Keratinocyte (primary cell): Measurements from ENCODE around the gene TXNDC5. TPM values are rescaled to one million over a fixed set of nuclear protein-coding genes. Genes with fewer than 3 reads are reported as not detected.
"Not testable (repeated sequence)": the region's sequence is repeated elsewhere in the genome, so short reads cannot be mapped to it uniquely, and the experiment has no call there.

Experiments
- DNase-seq: peaks from one replicate; pipeline ENCODE4 v3.0.0-alpha.2; 2011; ENCODE audit warnings: low read depth, missing footprints, low spot score
- FAIRE-seq: peaks from 2 replicates; lab custom pipeline; 2011; peaks lifted over from hg19 to GRCh38; lab: Jason Lieb, UNC
- H2AFZ ChIP-seq: 2 replicates; pipeline ENCODE4 v1.6.0; 2012; ENCODE audit warnings: low read length, control low read depth, inconsistent platforms; ENCODE audit not compliant: control insufficient read depth
- H3K27ac ChIP-seq: 2 replicates; pipeline ENCODE4 v1.5.1; 2011; ENCODE audit warnings: low read length; ENCODE audit not compliant: control insufficient read depth, insufficient read depth
- H3K27me3 ChIP-seq: 3 replicates; pipeline ENCODE4 v1.6.0; 2011; ENCODE audit warnings: low read length; ENCODE audit not compliant: control insufficient read depth, insufficient read depth; ENCODE audit errors: extremely low read depth
- H3K36me3 ChIP-seq, 2 experiments: 2 replicates in 1 of 2; 3 replicates in 1 of 2; pipeline ENCODE4 v1.5.1; 2011; ENCODE audit warnings: low read length in 2 of 2, mild to moderate bottlenecking in 1 of 2; ENCODE audit not compliant: control insufficient read depth in 2 of 2, insufficient read depth in 2 of 2; ENCODE audit errors: extremely low read depth in 1 of 2
- H3K4me1 ChIP-seq: 3 replicates; pipeline ENCODE4 v1.5.1; 2011; ENCODE audit warnings: low read length; ENCODE audit not compliant: control insufficient read depth, insufficient read depth; ENCODE audit errors: extremely low read depth
- H3K4me2 ChIP-seq: 3 replicates; pipeline ENCODE4 v1.6.0; 2011; ENCODE audit warnings: low read depth, low read length; ENCODE audit not compliant: control insufficient read depth, insufficient read depth; ENCODE audit errors: extremely low read depth
- H3K4me3 ChIP-seq, 3 experiments: fragments of 200-600 bp in 1 of 3; sonication (generic) in 1 of 3; 2 replicates in 2 of 3; 3 replicates in 1 of 3; pipeline ENCODE4 v1.5.1; 2011 to 2016; ENCODE audit warnings: low read length in 3 of 3, mild to moderate bottlenecking in 3 of 3, control low read depth in 2 of 3, inconsistent platforms in 1 of 3, low read depth in 1 of 3, mixed read lengths in 1 of 3, mixed run types in 1 of 3, moderate library complexity in 1 of 3; ENCODE audit not compliant: control insufficient read depth in 2 of 3, insufficient read depth in 2 of 3; ENCODE audit errors: extremely low read depth in 1 of 3
- H3K79me2 ChIP-seq: 2 replicates; pipeline ENCODE4 v1.6.0; 2012; ENCODE audit warnings: low read length; ENCODE audit not compliant: control insufficient read depth, insufficient read depth
- H3K9ac ChIP-seq: 3 replicates; pipeline ENCODE4 v1.6.0; 2011; ENCODE audit warnings: low read length; ENCODE audit not compliant: control insufficient read depth, insufficient read depth; ENCODE audit errors: extremely low read depth
- H3K9me1 ChIP-seq: 3 replicates; pipeline ENCODE4 v1.6.0; 2011; ENCODE audit warnings: low read length; ENCODE audit not compliant: control insufficient read depth, insufficient read depth; ENCODE audit errors: extremely low read depth
- H3K9me3 ChIP-seq: 2 replicates; pipeline ENCODE4 v1.5.1; 2012; ENCODE audit warnings: low read depth, low read length; ENCODE audit not compliant: control insufficient read depth
- H4K20me1 ChIP-seq: 3 replicates; pipeline ENCODE4 v1.6.0; 2011; ENCODE audit warnings: low read length; ENCODE audit not compliant: control insufficient read depth, insufficient read depth; ENCODE audit errors: extremely low read depth
- CTCF ChIP-seq, 3 experiments: IDR thresholded peaks in 1 of 3; conservative IDR thresholded peaks in 1 of 3; optimal IDR thresholded peaks in 1 of 3; 2 replicates in 2 of 3; 3 replicates in 1 of 3; pipeline versions ENCODE3 to v1.5.1; 2011; ENCODE audit warnings: low read length in 3 of 3, mild to moderate bottlenecking in 3 of 3, moderate library complexity in 2 of 3, control low read depth in 1 of 3, inconsistent platforms in 1 of 3; ENCODE audit not compliant: insufficient read depth in 2 of 3; ENCODE audit errors: extremely low read depth in 1 of 3
- EZH2 ChIP-seq: IDR thresholded peaks from one replicate; pipeline ENCODE4 v1.6.1; 2012; ENCODE audit warnings: inconsistent platforms, mild to moderate bottlenecking, low read length, moderate library complexity
- dilution Hi-C: fragments of 300-500 bp; cut with MboI; formaldehyde crosslinking; loops from one replicate; pipeline ENCODE4 v1.7.0; 2020; ENCODE audit warnings: low sequenced_read_pairs; ENCODE audit not compliant: extremely low pct_ligation_motif_present
- polyA plus RNA-seq, 5 experiments: library from polyadenylated mRNA; depleted of rRNA in 3 of 5; stranded (reverse) in 3 of 5; stranded (forward) in 1 of 5; unstranded in 1 of 5; fragments of >200 nt; gene quantifications; 1 replicate in 1 of 5; 2 replicates in 3 of 5; 3 replicates in 1 of 5; pipeline versions ENCODE4 v1.2.1 to v1.2.3, GENCODE V29; 2011 to 2012; ENCODE audit warnings: missing spikeins in 2 of 5, low read depth in 1 of 5, low replicate concordance in 1 of 5

TXNDC5 gene
- polyA plus RNA-seq, 1 donor (not counting 4 experiments of a cell fraction or from before 2014, with no cell fraction given) = 112 TPM

DNA sequence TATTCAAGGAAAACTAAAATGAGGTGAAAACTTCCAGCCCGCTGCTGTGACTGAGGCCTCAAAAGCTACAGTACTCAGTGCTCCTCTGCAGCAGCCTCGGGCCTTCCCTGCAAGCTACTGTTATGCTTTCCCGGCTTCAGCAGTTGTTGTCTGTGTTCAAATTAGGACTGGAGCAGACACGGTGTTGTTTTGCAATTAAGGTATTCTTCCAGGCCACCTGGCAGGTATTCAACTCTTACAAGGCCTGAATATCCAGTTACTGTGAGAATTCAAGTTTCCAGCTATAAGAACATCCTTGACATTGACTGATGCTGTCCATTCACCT is 10.7 kb downstream of the TXNDC5 start:
- TF ChIP-seq EZH2 (no peak), CTCF (optimal IDR thresholded peaks at IDR 0.05 in 1 of 3, IDR thresholded peaks at IDR 0.05 in 1 of 3, conservative IDR thresholded peaks at IDR 0.05 in 1 of 3; ENCODE audit: extremely low read depth in 1 of 3, insufficient read depth in 2 of 3, low read length in 3 of 3) (no peak)
- dilution Hi-C loops = no loop called here
- H4K20me1 ChIP-seq = no peaks in the 10 kb centered on the region
- peaks cover 5% of the 10 kb centered on the region for H3K79me2 ChIP-seq
- no peak overlapping the region for H3K4me3 ChIP-seq
- no peaks in the 10 kb centered on the region for H3K9me1 ChIP-seq
- FAIRE-seq (no peak), DNase-seq (no peak)
- H2AFZ ChIP-seq = no peak overlapping the region
- no peaks in the 10 kb centered on the region for H3K9me3 ChIP-seq
- no peaks in the 10 kb centered on the region for H3K4me1 ChIP-seq
- H3K4me2 ChIP-seq = no peak overlapping the region
- H3K27me3 ChIP-seq = no peaks in the 10 kb centered on the region
- H3K27ac ChIP-seq = no peak overlapping the region
- peaks cover 34 to 54% of the 10 kb centered on the region in 2 experiments for H3K36me3 ChIP-seq
- no peak overlapping the region for H3K9ac ChIP-seq

DNA sequence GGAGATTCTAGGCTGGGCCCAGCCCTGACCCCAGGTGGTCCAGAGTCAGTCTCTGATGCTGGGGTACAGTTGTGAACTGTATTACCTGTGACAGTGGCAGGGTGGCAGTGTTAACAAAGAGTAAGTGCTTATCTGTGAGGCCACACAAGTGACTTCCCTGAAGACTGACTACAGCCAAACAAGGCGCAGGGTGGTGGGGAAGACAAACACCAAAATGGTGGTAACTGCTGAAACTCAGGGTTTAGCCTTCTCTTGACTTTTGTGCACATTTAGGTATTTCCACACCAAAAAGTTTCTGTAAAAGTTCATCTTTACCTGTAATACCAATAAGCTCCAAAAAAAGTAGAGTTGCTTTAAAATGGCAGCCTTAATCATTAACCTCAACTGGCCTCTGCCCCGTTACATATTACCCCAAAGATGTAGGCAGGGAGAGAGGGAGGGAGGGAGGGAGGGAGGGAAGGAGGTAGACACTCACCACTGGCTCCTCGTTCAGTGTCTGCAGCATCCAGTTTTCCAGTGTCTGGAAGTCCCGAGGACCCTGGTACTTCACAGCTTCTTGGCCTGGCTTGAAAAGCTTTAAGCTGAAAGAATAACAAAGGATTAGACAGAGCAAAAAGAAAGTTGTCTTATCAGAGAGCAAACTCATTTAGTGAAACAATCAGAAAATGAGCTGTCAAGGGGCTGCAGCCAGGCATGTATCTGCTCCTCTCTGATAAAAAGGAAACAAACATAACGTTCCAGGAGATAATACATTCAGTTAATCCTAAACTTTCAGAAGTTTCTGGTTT is 11.3 kb downstream of the TXNDC5 start:
- Histone ChIP-seq H3K9me1 (no peaks in the 10 kb centered on the region), H2AFZ (no peak overlapping the region), H3K79me2 (peaks cover 5% of the 10 kb centered on the region), H3K4me1 (no peaks in the 10 kb centered on the region), H3K36me3 (peaks cover 33 to 53% of the 10 kb centered on the region in 2 experiments), H3K9me3 (no peaks in the 10 kb centered on the region), H3K4me3 (no peak overlapping the region), H3K9ac (no peak overlapping the region), H3K4me2 (no peak overlapping the region), H3K27ac (no peak overlapping the region), H3K27me3 (no peaks in the 10 kb centered on the region), H4K20me1 (no peaks in the 10 kb centered on the region)
- TF ChIP-seq CTCF (optimal IDR thresholded peaks at IDR 0.05 in 1 of 3, IDR thresholded peaks at IDR 0.05 in 1 of 3, conservative IDR thresholded peaks at IDR 0.05 in 1 of 3; ENCODE audit: extremely low read depth in 1 of 3, insufficient read depth in 2 of 3, low read length in 3 of 3) = no peak
- TF ChIP-seq EZH2 = no peak
- FAIRE-seq (no peak), DNase-seq (no peak)
- dilution Hi-C loops = no loop called here

DNA sequence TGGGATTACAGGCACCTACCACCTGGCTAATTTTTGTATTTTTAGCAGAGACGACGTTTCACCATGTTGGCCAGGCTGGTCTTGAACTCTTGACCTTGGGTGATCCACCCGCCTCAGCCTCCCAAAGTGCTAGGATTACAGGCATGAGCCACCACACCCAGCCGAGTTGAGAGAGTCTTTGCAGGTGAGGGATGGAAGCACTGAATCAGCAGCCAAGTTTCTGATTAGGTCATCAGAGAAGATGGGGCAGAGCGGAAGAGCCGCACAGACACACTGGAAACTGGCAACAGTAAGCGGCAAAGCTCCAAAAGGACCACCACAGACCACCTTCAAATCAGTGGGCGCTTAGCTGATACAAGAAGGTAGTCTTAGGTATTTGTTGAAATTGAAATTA is 12.4 kb downstream of the TXNDC5 start:
- H3K4me1 ChIP-seq, H3K9me3 ChIP-seq, H3K4me3 ChIP-seq, H4K20me1 ChIP-seq, H3K79me2 ChIP-seq, H3K4me2 ChIP-seq, H3K9ac ChIP-seq, DNase-seq, H3K27me3 ChIP-seq, H3K27ac ChIP-seq, H3K9me1 ChIP-seq, H2AFZ ChIP-seq, FAIRE-seq, dilution Hi-C loops: not testable (repeated sequence)
- H3K36me3 ChIP-seq = peaks cover 34 to 54% of the 10 kb centered on the region in 2 experiments
